ENCODE measurements around the gene KCTD7.
"Not testable (repeated sequence)": the region's sequence is repeated elsewhere in the genome, so short reads cannot be mapped to it uniquely, and the experiment has no call there.

Gene KCTD7
- 13.3 to 54.0 (median 29.8) reads per million in 4 experiments for total RNA-seq

- peak; percentile 92 for DNase-seq
Measured at GRCh38 chr7:66628361-66629221, at the start of gene KCTD7. Gene KCTD7, plus strand, starts transcription at chr7:66628881. Its CDS starts 184 bp downstream, at chr7:66629065.

- DNase-seq, result not testable (repeated sequence)
Measured at GRCh38 chr7:66580380-66580779, 48.3 kb upstream of the KCTD7 start.

DNA sequence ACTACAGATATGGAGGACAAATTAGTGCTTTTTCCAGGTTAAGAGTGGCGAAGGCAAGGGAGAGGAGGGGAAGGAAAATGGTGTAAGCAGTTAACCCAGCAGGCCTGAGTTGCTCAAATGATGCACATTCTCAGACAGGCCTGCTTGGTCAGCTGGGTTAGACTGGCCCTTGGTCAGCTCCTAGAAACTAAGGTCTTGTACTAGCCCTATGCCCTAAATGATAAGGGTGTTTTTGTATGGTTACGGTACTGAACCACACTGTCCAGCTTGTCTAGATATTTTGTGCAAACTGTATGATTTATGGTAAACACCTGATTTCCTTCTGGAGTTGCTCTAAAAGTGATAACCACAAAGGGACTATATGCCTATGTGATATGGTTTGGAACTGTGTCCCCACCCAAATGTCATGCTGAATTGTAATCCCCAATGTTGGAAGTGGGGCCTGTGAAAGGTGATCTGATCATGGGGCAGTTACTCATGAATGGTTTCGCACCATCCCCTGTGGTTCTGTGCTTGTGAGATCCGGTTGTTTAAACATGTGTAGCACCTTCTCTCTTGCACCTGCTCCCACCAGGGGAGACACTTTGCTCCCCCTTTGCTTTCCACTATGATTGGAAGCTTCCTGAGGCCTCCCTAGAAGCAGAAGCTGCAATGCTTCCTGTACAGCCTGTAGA lies 45.7 kb upstream of the KCTD7 start:
- DNase-seq, result not testable (repeated sequence)

DNA sequence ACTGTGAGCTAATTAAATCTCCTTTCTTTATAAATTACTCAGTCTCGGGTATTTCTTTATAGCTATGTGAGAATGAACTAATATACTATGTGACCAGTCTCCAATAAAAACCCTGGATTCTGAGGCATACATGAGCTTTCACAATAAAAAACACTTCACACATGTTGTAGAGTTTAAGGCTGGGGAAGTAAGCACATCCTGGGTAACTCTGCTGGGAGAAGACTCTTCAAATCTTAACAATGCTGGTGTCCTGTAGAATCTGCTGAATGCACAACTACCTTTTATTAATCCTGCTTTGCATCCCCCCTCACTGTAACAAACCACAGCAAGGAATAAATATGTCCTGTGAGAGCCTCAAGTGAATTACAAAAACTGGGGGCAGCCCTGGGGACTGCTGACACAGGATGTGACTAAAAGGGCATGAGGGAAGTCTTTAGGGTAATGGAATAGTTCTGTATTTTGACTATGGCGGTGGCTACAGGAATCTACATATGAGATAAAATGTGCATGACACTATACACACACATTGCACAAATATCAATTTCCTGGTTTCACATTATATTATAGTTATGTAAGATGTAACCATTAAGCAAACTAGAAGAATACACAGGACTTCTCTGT lies 45.1 kb upstream of the KCTD7 start:
- no peak for DNase-seq

- no peak for DNase-seq
Measured at GRCh38 chr7:66586181-66586580, 42.5 kb upstream of the KCTD7 start.

GRCh38 chr7:66588226-66588625 lies 40.5 kb upstream of the KCTD7 start:
- DNase-seq, result not testable (repeated sequence)

DNA sequence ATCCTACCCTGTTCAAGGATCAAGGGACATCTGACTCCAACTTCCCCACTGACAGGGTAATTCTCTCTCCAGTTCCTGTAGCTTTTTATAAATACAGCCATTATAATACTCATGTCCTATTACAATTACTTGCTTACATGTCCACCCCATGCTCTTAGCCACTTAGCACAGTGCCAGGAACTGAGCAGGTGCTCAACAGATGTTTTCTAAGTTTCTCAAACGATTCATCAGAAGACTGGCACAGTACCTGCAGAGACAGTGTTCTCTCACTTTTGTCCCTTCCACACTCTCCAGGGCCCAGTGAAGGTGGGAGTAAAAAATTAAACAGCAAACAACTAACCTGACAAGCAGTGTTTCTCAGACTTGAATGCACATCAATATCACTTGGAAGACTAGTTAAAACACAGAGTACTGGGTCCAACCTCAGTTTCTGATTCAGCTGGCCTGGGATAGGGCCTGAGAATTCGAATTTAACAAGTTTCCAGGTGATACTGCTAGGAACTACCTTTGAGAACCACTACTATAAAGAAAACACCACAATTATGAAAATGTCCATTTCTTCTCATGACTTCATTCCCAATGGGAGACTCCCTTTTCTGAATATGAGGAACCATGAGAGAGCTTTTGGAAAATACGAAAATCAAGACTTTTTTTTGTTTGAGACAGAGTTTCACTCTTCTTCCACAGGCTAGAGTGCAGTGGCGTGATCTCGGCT lies 39.7 kb upstream of the KCTD7 start:
- not testable (repeated sequence) for DNase-seq

GRCh38 chr7:66590302-66591057 lies 38.2 kb upstream of the KCTD7 start:
- not testable (repeated sequence) for DNase-seq

GRCh38 chr7:66591058-66591798 lies 37.5 kb upstream of the KCTD7 start:
- DNase-seq, result not testable (repeated sequence)

DNA sequence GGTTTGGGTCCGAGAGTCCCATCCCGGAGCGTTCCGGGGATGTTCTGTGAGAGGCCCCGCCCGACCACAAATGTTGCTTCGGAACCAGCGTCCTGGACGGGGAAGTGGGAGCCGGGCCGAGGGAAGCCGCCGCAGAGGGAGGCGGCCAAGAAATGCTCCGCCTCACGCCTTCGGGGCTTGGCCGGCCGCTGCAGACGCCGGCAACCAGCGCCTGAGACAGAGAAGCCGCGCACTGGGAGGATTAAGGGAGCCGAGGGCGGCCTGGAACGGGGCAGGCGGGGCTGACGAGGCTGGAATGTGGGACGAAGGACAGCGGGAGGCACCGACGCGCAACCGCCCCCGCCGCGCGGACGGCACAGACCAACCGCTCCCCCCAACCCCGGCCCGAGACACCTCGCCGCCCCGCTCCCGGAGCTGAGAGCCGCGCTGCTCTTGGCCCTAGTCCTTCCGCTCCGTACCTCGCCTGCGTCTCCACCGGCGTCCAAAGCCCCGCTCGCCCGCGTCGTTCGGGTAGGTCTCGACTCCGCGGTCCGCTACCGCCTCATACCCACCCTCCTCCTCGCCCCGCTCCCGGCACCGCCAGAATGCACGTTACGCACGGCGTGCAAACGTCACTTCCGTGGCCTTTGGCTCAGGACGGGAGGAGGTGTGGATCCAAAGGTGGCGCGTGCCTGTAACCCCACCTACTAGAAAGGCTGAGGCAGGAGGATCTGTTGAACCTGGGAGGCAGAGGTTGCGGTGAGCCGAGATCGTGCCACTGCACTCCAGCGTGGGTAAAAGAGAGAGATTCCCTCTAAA lies 36.7 kb upstream of the KCTD7 start:
- DNase-seq, result peak; percentile 77

GRCh38 chr7:66592597-66593146 lies 36.0 kb upstream of the KCTD7 start:
- DNase-seq, result not testable (repeated sequence)

- not testable (repeated sequence) for DNase-seq
Measured at GRCh38 chr7:66594082-66594481, 34.6 kb upstream of the KCTD7 start.

DNA sequence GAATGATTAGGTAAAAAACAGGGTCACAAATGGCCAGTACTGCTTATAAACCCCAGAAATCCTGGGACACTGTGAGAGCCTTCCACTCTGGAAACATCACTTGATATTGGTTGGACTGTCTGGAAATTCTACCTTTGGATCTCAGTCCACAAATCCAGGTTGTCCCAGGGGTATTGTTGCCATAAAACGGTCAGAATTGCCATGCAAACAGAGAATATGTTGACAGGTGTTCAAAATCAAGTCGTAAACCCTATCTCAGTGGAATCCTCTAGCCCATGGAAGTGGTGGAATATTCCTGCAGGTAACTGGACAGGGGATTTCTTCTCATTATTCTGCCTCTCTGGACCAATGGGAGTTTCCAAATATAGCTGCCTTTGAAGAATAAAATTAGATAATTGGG lies 31.2 kb upstream of the KCTD7 start:
- no peak for DNase-seq

GRCh38 chr7:66602159-66602558 lies 26.5 kb upstream of the KCTD7 start:
- DNase-seq, result no peak

DNA sequence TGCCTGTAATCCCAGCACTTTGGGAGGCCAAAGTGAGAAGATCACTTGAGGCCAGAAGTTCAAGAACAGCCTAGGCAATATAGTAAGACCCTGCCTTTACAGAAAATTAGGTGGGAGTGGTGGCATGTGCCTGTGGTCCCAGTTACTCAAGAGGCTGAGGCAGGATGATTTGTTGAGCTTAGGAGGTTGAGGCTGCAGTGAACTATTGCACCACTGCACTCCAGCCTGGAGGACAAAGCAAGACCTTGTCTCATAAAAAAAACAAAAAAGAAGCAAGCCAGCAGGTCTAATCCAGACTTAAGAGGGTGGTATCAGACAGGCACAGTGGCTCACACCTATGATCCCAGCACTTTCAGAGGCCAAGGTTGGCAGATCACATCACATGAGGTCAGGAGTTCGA lies 24.5 kb upstream of the KCTD7 start:
- DNase-seq, result no peak

DNA sequence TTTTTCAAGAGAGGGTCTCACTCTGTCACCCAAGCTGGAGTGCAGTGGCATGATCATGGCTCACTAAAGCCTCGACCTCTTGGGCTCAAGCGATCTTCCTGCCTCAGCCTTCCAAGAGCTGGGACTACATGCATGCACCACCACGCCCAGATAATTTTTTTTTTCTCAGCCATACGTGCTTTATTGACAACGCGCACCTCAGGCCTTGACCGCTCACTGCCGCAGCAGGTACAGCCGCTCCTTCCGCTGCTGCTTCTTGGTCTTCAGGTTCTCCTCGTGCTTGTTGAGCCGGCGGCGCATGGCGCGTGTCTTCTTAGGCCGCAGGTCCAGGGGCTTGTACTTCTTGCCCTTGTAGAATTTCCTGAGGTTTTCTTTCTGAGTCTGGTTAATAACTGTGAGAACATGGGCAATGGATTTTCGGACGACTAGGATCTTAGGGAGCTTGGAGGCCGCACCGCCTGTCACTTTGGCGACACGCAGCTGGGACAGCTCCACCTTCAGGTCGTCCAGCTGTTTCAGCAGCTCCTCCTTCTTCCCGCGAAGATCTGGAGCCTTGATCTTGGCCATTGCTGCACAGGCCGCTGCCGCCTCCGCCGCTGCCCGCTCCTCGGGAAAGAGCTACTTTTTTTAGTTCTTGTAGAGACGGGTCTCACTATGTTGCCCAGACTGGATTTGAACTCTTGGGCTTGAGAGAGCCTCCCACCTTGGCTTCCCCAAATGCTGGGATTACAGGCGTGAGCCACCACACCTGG lies 22.0 kb upstream of the KCTD7 start:
- DNase-seq, result not testable (repeated sequence)

DNA sequence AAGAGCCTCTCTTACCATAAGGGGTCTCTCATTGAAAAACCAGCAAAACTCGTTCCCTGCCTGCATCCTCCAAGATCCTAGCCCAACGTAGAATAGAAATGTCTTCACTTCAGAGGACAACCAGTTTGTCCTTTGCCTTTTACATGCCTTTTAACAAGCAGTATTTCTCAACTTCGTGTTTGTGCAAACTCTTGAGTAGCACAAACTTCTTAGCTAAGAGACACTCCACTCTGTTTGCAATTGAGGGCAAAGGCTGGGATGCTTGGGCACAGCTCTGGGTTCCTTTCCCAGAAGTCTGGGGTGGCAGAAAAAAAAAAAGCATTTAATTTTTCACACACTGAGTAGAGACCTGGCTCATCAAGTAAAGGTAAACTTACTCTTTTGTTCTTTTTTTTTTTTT lies 19.5 kb upstream of the KCTD7 start:
- DNase-seq, result no peak

DNA sequence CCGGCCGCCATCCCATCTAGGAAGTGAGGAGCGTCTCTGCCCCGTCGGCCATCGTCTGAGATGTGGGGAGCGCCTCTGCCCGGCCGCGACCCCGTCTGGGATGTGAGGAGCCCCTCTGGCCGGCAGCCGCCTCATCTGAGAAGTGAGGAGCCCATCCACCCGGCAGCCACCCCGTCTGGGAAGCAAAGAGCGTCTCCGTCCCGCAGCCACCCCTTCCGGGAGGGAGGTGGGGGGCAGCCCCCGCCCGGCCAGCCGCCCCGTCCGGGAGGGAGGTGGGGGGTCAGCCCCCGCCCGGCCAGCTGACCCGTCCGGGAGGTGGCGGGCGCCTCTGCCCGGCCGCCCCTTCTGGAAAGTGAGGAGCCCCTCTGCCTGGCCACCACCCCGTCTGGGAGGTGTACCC lies 14.1 kb upstream of the KCTD7 start:
- DNase-seq, result not testable (repeated sequence)

- DNase-seq, result no peak
Measured at GRCh38 chr7:66615699-66616098, 13.0 kb upstream of the KCTD7 start.
